ENCODE data around the gene RGS5.
A peak's percentile ranks its signal among the peaks of the same experiment; 100 is the strongest.

Gene RGS5

GRCh38 chr1:163182330-163182949 is 20.3 kb downstream of the RGS5 start:
- no peak for DNase-seq (ENCODE audit: low read depth in 3 of 3)

GRCh38 chr1:163178628-163179027 is 24.1 kb downstream of the RGS5 start:
- DNase-seq (ENCODE audit: low read depth in 3 of 3) = no peak

- no peak for DNase-seq (ENCODE audit: low read depth in 3 of 3)
Measured at GRCh38 chr1:163176797-163177196, 25.9 kb downstream of the RGS5 start.

DNA sequence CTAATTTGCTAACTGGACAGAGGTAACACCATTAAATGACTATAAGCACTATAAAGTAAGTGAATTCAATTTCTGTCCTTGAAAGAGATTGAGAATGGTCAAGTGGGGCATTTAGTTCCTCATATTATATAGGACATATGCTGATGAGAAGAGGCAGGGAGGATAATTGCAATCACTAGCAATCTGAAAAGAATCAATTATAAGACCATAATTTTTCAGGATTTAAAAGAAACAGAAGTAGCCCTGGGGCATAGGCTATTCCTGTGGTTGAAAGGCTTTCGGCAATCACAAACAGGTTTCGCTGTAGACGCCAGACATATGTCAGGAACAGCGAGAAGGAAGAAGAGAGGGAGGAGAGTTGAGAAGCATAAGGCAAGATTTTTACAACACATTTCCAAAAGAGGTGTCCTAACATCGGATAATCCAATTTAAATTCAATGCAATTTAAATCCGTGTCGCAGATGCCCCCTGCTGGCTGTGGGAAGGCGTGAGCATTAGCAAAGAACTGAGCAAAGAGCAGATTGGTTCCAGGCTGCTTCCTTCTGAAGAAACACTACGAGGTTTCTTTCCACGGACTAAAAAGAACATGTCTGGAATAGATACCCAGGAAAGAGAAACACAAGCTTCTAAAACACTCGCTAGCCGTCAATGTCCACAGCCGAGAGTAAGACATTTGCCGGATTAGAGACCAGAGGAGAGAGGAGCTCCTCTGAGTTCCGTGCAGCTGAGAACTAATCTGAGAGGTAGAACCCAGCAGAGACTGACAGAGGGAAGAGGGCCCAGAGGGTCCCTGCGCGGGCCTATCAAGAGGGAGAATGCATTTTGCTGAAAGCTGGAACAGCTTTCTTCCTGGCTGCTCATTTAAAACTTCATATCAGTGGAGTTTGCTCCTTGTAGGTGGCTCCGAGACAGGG is 27.9 kb downstream of the RGS5 start:
- DNase-seq (ENCODE audit: low read depth in 3 of 3) = peak; percentile 16 to 42 (median 16)

DNA sequence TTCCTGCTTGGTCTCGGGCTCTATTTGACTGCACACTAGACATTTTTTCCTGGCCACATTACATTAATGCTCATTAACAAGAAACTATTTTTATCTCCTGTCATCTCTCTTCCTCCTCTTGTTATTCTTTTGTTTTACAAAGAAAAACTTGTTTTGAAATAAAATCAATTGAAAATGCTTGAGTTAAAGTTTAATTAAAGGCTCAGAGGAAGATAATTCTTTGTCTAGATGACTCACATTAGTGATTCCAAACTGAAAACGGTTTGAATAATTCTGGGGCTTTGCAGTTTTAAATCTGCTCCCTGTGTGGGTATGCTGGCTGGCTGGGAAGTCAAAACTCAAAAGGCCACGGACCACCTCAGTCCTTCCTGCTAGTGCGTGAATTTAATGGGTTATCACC is 29.6 kb downstream of the RGS5 start:
- DNase-seq (ENCODE audit: low read depth in 3 of 3) = no peak

DNA sequence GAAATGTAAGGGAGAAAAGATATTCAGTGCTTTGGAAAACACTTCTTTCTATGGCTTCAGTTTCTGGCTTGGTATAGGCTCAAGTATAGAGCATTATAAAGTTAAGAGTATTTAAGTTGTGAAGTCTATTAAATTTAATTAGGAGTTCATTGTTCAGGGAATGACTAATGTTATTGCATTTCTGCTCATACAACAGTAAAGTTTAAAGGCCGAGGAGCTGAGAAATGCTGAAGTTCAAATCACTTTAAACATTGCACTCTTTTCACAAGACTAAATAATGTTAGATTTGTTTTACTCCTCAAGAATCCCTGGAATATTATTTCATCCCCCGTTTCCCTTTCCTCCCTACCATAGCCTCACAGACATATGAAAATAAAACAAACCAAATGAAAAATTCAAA is 30.1 kb downstream of the RGS5 start:
- DNase-seq (ENCODE audit: low read depth in 3 of 3) = no peak

- DNase-seq (ENCODE audit: low read depth in 3 of 3) = no peak
Measured at GRCh38 chr1:163171826-163172225, 30.9 kb downstream of the RGS5 start.

- DNase-seq (ENCODE audit: low read depth in 3 of 3) = no peak
Measured at GRCh38 chr1:163170975-163171676, 31.6 kb downstream of the RGS5 start.

GRCh38 chr1:163170331-163170730 is 32.4 kb downstream of the RGS5 start:
- no peak for DNase-seq (ENCODE audit: low read depth in 3 of 3)

- no peak for DNase-seq (ENCODE audit: low read depth in 3 of 3)
Measured at GRCh38 chr1:163169553-163169952, 33.2 kb downstream of the RGS5 start.

- DNase-seq (ENCODE audit: low read depth in 3 of 3) = no peak
Measured at GRCh38 chr1:163168053-163168452, 34.7 kb downstream of the RGS5 start.

GRCh38 chr1:163166886-163167555 is 35.7 kb downstream of the RGS5 start:
- DNase-seq (ENCODE audit: low read depth in 3 of 3) = no peak

GRCh38 chr1:163165119-163165518 is 37.6 kb downstream of the RGS5 start:
- DNase-seq (ENCODE audit: low read depth in 3 of 3) = no peak

GRCh38 chr1:163163881-163164582 is 38.7 kb downstream of the RGS5 start:
- no peak for DNase-seq (ENCODE audit: low read depth in 3 of 3)

- DNase-seq (ENCODE audit: low read depth in 3 of 3) = no peak
Measured at GRCh38 chr1:163163163-163163562, 39.6 kb downstream of the RGS5 start.

- DNase-seq (ENCODE audit: low read depth in 3 of 3) = no peak
Measured at GRCh38 chr1:163162381-163162914, 40.3 kb downstream of the RGS5 start.

DNA sequence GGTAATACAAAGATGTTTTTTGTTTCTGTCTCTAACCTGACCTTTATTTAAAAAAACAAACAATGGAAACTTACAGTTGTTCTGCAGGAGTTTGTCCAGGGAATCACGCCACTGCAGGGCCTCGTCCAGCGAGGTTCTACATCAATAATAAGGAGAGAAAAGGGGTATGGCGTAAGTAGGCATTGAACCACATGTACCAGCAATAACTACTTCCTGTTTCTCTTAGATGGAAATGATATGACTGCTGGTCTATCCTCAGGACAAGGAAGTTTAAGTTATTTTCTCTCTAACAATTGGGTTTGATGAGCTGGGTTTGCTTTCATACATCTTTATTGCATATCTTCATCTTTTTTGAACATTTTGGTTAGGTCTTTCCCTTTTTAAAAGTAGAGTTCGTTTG is 40.9 kb downstream of the RGS5 start:
- DNase-seq (ENCODE audit: low read depth in 3 of 3) = no peak

- DNase-seq (ENCODE audit: low read depth in 3 of 3) = no peak
Measured at GRCh38 chr1:163161337-163161736, 41.4 kb downstream of the RGS5 start.

DNA sequence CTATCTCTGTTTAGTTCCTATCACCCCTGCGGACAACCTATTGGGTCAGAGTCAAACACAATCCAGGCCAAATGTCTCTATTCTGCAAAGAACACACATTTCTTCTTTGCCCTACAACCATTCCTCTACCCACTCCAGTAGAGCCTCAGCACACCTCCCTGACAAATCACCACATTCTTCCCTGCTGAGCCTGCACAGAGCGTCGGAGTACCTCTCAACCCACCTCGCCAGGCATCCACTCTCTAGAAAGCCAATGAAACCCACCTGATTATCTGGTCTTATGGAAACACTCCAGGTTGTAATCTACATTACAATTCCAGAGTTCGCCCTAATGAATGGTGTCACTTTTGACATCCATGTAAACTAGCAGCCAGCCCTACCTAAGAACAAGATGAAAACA is 47.1 kb downstream of the RGS5 start:
- no peak for DNase-seq (ENCODE audit: low read depth in 3 of 3)

DNA sequence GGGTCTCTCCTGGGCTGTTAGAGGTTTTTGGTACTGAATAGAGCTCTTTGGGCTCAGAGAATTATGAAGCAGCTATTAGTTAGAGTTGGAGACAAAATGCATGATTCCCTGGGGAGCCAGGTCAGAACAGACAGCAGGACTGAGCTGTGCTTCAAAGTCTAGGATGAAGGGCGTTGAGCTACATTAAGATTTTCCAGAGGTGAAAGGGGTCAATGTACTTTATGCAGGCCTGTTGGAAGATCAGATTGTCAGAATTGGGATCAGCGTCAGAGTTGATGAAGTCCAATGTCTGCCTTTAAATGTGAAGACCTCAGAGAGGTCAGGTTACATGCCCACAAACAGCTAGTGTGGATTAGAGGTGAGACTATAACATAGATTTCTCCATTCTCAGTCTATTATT is 53.8 kb downstream of the RGS5 start:
- DNase-seq (ENCODE audit: low read depth in 3 of 3) = no peak

DNA sequence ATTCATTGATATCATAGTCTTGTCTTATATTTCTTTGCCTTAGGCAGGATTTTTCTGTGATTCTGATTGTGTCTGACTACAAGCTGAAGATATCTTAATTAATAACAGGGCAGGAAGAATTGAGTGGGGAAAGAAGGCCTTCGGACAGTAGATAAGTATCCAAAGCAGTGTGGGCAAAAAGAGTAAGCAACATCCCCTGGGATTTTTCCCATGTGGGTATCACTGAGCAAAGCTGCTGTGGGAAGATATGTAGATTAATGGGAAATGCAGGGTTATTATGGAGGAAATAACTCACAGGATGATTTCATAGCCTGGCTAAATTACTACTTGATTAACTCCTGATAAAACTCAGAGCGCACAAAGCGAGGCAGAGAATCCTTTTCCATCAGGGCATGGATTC is 55.7 kb downstream of the RGS5 start:
- DNase-seq (ENCODE audit: low read depth in 3 of 3) = no peak
